GM19324 (cell line): Measurements from ENCODE around the gene SND1.
"Not testable (repeated sequence)": the region's sequence is repeated elsewhere in the genome, so short reads cannot be mapped to it uniquely, and the experiment has no call there.

ENCODE experiments used
- ATAC-seq: cut with Tn5 transposase; IDR thresholded peaks from one replicate; pipeline ENCODE4 v1.9.1; 2021; ENCODE audit warnings: mild to moderate bottlenecking, moderate library complexity; ENCODE audit not compliant: unreplicated experiment, low FRiP score

SND1 gene

GRCh38 chr7:127948312-127948711, 296.3 kb downstream of the SND1 start:
- no peak for ATAC-seq

- no peak for ATAC-seq
Observed at GRCh38 chr7:127948930-127949329, 296.9 kb downstream of the SND1 start.

GRCh38 chr7:127949769-127950222, 297.8 kb downstream of the SND1 start:
- no peak for ATAC-seq

GRCh38 chr7:127950233-127950935, 298.4 kb downstream of the SND1 start:
- no peak for ATAC-seq

GRCh38 chr7:127953423-127954356, 301.7 kb downstream of the SND1 start:
- no peak for ATAC-seq

- ATAC-seq: no peak
Observed at GRCh38 chr7:127954357-127954748, 302.4 kb downstream of the SND1 start.

- no peak for ATAC-seq
Observed at GRCh38 chr7:127955051-127955531, 303.1 kb downstream of the SND1 start.

- no peak for ATAC-seq
Observed at GRCh38 chr7:127957886-127958285, 305.9 kb downstream of the SND1 start.

- no peak for ATAC-seq
Observed at GRCh38 chr7:127959770-127960169, 307.8 kb downstream of the SND1 start.

GRCh38 chr7:127961786-127962453, 309.9 kb downstream of the SND1 start:
- ATAC-seq: no peak

GRCh38 chr7:127962589-127963361, 310.8 kb downstream of the SND1 start:
- ATAC-seq: no peak

GRCh38 chr7:127963850-127964249, 311.9 kb downstream of the SND1 start:
- not testable (repeated sequence) for ATAC-seq

- no peak for ATAC-seq
Observed at GRCh38 chr7:127967281-127967680, 315.3 kb downstream of the SND1 start.

GRCh38 chr7:127968547-127968946, 316.6 kb downstream of the SND1 start:
- no peak for ATAC-seq

- ATAC-seq: no peak
Observed at GRCh38 chr7:127973832-127974231, 321.8 kb downstream of the SND1 start.

- no peak for ATAC-seq
Observed at GRCh38 chr7:127974446-127975035, 322.5 kb downstream of the SND1 start.

- no peak for ATAC-seq
Observed at GRCh38 chr7:127976056-127976737, 324.2 kb downstream of the SND1 start.

- ATAC-seq: no peak
Observed at GRCh38 chr7:127976738-127977120, 324.7 kb downstream of the SND1 start.

GRCh38 chr7:127978421-127978820, 326.4 kb downstream of the SND1 start:
- no peak for ATAC-seq
